Thoracic aorta (tissue), 2 donors: ENCODE data around the gene WIZ. TPM values are rescaled to one million over a fixed set of nuclear protein-coding genes. Genes with fewer than 3 reads are reported as not detected.
"Not testable (repeated sequence)": the region's sequence is repeated elsewhere in the genome, so short reads cannot be mapped to it uniquely, and the experiment has no call there.

Source experiments
- ATAC-seq: fragments of 150-250 bp; one replicate; pipeline ENCODE4 v1.8.0; 2017; ENCODE audit warnings: low read depth; ENCODE audit not compliant: insufficient number of reproducible peaks, low FRiP score
- DNase-seq: peaks from one replicate; pipeline ENCODE4 v3.0.0-alpha.2; 2020; ENCODE audit warnings: low spot score
- H3K27ac ChIP-seq, 2 donors: fragments of 200-600 bp; sonication (generic); 1 replicate in 1 of 2; 2 replicates in 1 of 2; pipeline ENCODE4 v1.5.1; 2016; ENCODE audit warnings: mild to moderate bottlenecking in 2 of 2, moderate library complexity in 2 of 2
- H3K27me3 ChIP-seq: fragments of 200-600 bp; sonication (generic); replicated peaks from 2 replicates; pipeline ENCODE4 v1.6.0; 2016; ENCODE audit warnings: mild to moderate bottlenecking; ENCODE audit not compliant: insufficient read depth
- H3K36me3 ChIP-seq: fragments of 200-600 bp; sonication (generic); one replicate; pipeline ENCODE4 v1.5.1; 2016
- H3K4me1 ChIP-seq, 2 donors: fragments of 200-600 bp; sonication (generic); 1 replicate in 1 of 2; 2 replicates in 1 of 2; pipeline versions ENCODE4 v1.5.1 to v1.6.0; 2016; ENCODE audit warnings: low read depth in 2 of 2, mild to moderate bottlenecking in 1 of 2; ENCODE audit not compliant: control insufficient read depth in 1 of 2
- H3K4me3 ChIP-seq: fragments of 200-600 bp; sonication (generic); 2 replicates; pipeline ENCODE4 v1.5.1; 2016; ENCODE audit warnings: mild to moderate bottlenecking
- H3K9me3 ChIP-seq: fragments of 200-600 bp; sonication (generic); 2 replicates; pipeline ENCODE4 v1.5.1; 2016
- total RNA-seq, 2 donors: library from RNA; depleted of rRNA; stranded (reverse); fragments of >200 nt; gene quantifications; one replicate each; pipeline versions ENCODE4 v1.1.0 to v1.2.3, GENCODE V29; 2016
- TF ChIP-seq, protein P1 (sequence below): fragments of 200-600 bp; sonication (generic); IDR thresholded peaks from one replicate; pipeline ENCODE4 v1.5.1; 2019; ENCODE audit warnings: antibody characterized with exemption

The WIZ gene
- total RNA-seq, 2 donors from 2014 or later: 37.8 to 45.3 TPM

DNA sequence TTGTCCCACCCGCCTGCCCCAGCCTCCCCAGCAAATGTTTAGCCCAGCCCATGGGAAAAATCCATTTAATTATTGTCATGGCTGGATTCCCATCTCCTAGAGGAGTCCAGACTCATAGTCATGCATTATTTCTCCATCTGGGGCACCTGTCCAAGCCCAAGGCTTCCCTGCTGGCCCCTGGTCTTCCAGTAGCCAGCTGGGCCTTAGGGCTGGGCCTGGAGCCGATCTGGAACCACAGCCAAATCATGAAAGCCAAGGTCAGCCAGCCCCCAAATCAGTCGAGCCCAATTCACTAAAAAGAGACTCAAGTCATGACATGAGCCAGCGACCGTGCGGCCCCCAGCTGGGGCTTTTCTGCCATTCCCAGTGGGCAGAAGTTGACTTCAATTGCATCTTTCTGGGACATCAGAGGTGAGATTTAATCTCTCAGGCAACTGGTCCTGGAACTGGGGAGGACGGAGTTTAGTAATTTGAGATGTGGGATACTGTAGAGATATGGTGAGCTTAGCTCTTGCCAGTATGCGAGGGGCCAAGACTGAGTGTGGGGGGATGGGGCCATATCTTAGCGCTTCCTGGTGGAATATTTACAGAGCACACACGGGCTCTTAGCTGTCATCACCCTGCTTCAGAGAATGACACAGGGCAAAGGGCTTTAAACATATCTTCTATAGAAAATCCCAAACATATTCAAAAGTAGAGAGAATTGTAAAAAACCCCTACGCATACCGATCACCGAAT, 38.9 kb upstream of the WIZ start:
- TF ChIP-seq, protein P1, sequence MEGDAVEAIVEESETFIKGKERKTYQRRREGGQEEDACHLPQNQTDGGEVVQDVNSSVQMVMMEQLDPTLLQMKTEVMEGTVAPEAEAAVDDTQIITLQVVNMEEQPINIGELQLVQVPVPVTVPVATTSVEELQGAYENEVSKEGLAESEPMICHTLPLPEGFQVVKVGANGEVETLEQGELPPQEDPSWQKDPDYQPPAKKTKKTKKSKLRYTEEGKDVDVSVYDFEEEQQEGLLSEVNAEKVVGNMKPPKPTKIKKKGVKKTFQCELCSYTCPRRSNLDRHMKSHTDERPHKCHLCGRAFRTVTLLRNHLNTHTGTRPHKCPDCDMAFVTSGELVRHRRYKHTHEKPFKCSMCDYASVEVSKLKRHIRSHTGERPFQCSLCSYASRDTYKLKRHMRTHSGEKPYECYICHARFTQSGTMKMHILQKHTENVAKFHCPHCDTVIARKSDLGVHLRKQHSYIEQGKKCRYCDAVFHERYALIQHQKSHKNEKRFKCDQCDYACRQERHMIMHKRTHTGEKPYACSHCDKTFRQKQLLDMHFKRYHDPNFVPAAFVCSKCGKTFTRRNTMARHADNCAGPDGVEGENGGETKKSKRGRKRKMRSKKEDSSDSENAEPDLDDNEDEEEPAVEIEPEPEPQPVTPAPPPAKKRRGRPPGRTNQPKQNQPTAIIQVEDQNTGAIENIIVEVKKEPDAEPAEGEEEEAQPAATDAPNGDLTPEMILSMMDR: no peak
- Histone ChIP-seq H3K27ac (no peak overlapping the region), H3K36me3 (no peaks in the 10 kb centered on the region), H3K27me3 (no peaks in the 10 kb centered on the region), H3K4me1 (no peaks in the 10 kb centered on the region), H3K9me3 (no peaks in the 10 kb centered on the region), H3K4me3 (no peak overlapping the region)
- ATAC-seq (no peak), DNase-seq (no peak)

DNA sequence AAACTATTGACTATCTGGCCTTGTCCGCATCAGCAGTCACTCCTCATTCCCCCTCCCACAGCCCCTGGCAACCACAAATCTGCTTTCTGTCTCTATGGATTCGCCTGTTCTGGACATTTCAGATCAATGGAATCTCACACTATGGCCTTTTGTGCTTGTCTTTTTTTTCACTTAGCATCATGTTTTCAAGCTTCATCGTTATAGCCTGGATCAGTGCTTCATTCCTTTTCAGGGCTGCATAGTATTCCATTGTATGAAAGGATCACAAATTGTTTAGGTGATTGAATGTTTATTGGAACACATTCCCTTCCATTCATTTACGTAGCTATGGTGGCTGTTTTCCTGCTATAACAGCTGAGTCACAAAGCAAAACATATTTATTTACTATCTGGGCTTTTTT, 37.3 kb upstream of the WIZ start:
- ATAC-seq (no peak), DNase-seq (no peak)
- TF ChIP-seq, protein P1: no peak
- Histone ChIP-seq H3K27ac (no peak overlapping the region), H3K9me3 (no peaks in the 10 kb centered on the region), H3K36me3 (no peaks in the 10 kb centered on the region), H3K4me3 (no peak overlapping the region), H3K27me3 (no peaks in the 10 kb centered on the region), H3K4me1 (no peaks in the 10 kb centered on the region)

DNA sequence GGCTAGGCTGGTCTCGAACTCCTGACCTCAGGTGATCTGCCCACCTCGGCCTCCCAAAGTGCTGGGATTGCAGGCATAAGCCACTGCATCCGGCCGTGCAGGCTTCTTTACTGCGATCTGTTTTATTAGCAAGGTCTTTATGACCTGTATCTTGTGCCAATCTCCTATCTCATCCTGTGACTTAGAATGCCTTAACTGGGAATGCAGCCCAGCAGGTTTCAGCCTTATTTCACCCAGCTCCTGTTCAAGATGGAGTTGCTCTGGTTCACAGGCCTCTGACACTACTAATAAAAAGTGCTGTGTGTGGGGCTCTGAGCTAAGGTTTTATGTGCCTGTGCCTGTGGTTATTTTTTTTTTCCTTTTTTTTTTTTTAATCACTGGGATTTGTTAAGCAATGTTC, 36.0 kb upstream of the WIZ start:
- DNase-seq, H3K27me3 ChIP-seq, H3K9me3 ChIP-seq, H3K27ac ChIP-seq, H3K4me1 ChIP-seq, ATAC-seq, H3K4me3 ChIP-seq, H3K36me3 ChIP-seq: not testable (repeated sequence)

DNA sequence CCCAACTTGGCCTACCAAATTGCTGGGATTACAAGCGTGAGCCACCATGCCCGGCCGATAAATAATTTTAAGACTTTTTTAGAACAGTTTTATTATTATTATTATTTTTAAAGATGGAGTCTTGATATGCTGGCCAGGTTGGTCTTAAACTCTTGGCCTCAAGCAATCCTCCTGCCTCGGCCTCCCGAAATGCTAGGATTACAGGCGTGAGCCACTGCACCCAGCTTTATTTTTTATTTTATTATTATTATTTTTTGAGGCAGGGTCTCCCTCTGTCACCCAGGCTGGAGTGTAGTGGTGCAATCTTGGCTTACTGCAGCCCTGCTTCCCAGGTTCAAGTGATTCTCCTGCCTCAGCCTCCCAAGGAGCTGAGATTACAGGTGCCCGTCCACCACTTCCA, 31.2 kb upstream of the WIZ start:
- ATAC-seq, H3K36me3 ChIP-seq, H3K4me3 ChIP-seq, H3K27me3 ChIP-seq, H3K27ac ChIP-seq, H3K9me3 ChIP-seq, DNase-seq, H3K4me1 ChIP-seq: not testable (repeated sequence)

DNA sequence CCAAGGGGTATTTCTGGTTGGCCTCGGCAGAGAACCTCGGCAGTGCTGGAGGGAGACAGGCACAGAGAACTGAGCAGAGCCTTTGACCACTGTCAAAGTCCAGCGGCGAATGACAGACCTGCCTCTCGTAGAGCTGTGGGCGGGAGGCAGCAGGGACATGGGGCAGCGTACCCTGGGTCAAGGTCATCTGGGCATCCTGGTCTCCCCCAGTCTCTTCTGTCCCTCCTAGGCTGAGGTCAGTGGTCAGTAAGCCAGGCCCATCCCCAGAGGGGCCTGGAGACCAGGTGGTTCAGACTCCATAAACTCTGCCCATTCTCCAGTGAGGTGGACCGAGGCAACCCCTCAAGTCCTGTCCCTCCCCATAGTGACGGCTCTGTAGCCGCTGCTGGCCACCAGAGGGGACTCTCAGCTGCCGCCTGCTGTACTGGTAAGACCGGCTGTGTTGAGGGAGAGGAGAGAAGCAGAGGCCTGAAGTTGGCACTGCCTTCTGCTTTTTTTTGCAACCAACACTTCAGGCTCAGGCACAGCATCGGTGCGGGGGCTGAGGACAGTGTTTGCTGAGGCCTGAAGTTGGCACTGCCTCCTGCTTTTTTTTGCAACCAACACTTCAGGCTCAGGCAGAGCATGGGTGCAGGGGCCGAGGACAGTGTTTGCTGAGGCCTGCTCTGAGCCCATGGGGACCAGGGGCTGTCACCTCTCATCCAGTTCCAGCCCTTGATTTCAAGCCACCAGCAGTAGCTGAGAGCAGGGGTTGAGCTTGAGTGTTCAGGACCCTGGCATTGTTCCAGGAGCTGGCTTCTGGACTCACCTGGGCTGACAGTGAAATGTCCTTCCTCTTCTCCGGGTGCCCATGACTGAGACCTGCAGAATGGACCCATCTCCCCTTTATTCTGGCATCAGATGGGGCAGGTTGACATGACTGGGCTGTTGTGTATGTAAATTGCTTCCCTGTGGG, 29.9 kb upstream of the WIZ start, which contains the start of gene PGLYRP2:
Gene PGLYRP2 (minus strand): TSS at position 111 of the 955 bp plus-strand sequence. CDS start 130 bp downstream, outside the sequence.
- DNase-seq: no peak
- H3K36me3 ChIP-seq: no peaks in the 10 kb centered on the region
- no peak within 1 kb of the TSS for H3K4me3 ChIP-seq
- TF ChIP-seq, protein P1: peak; percentile 16
- no peak within 1 kb of the TSS for H3K27ac ChIP-seq
- no peak for ATAC-seq
- H3K4me1 ChIP-seq: no peaks in the 10 kb centered on the region
- no peaks in the 10 kb centered on the region for H3K27me3 ChIP-seq
- H3K9me3 ChIP-seq: no peaks in the 10 kb centered on the region

DNA sequence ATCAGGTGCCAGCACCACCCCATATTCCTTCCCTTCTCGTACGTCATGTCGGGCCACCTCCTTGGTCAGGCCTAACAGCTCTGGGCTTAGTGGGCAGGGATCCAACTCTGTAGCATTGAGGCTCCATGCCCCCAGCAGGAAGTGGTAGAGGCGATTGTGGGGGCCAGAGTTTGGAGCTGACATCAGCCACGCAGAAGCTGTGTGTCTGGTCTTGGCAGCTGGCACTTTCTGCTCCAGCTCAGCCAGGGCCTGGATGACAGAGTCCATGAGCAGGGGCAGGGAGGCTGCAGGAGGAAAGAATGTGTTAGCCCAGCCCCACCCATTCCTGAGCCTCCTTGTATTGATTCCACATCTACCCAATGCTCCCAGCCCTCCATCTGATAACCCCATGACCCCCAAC, 26.6 kb upstream of the WIZ start:
- DNase-seq (no peak), ATAC-seq (no peak)
- TF ChIP-seq, protein P1: no peak
- Histone ChIP-seq H3K27ac (no peak overlapping the region), H3K4me1 (no peaks in the 10 kb centered on the region), H3K4me3 (no peak overlapping the region), H3K36me3 (no peaks in the 10 kb centered on the region), H3K27me3 (no peaks in the 10 kb centered on the region), H3K9me3 (no peaks in the 10 kb centered on the region)
